ENCODE data around the gene KRTAP3-2. TPM values are rescaled to one million over a fixed set of nuclear protein-coding genes. Genes with fewer than 3 reads are reported as not detected.

The KRTAP3-2 gene
- polyA plus RNA-seq, 3 donors, result not detected

Other genes with a start within 250 kb of the KRTAP3-2 start
- under 1 TPM in 1 of 3 donors, not detected in 2; 0.09 TPM for gene KRT25, start 244.6 kb downstream of the KRTAP3-2 start, polyA plus RNA-seq (ENCODE audit: insufficient read length in 3 of 3)
- gene KRT26, start 227.7 kb downstream of the KRTAP3-2 start, polyA plus RNA-seq (ENCODE audit: insufficient read length in 3 of 3), result not detected
- not detected for gene KRT27, start 217.4 kb downstream of the KRTAP3-2 start, polyA plus RNA-seq (ENCODE audit: insufficient read length in 3 of 3)
- gene KRT28, start 199.9 kb downstream of the KRTAP3-2 start, polyA plus RNA-seq (ENCODE audit: insufficient read length in 3 of 3), result not detected
- gene KRT10, start 177.3 kb downstream of the KRTAP3-2 start, polyA plus RNA-seq (ENCODE audit: insufficient read length in 3 of 3), result 10 to 100 TPM; 47.1 to 49.5 (median 48.5) TPM
- gene KRT12, start 132.7 kb downstream of the KRTAP3-2 start, polyA plus RNA-seq (ENCODE audit: insufficient read length in 3 of 3), result not detected
- gene KRT20, start 114.7 kb downstream of the KRTAP3-2 start, polyA plus RNA-seq (ENCODE audit: insufficient read length in 3 of 3), result under 1 TPM in 2 of 3 donors, not detected in 1; 0.11 to 0.19 TPM
- 1 to 10 TPM in 1 of 3 donors, under 1 TPM in 2; 0.80 to 1.4 (median 0.94) TPM for gene KRT23, start 62.3 kb downstream of the KRTAP3-2 start, polyA plus RNA-seq (ENCODE audit: insufficient read length in 3 of 3)
- not detected for gene KRT39, start 33.0 kb downstream of the KRTAP3-2 start, polyA plus RNA-seq (ENCODE audit: insufficient read length in 3 of 3)
- gene KRT40, start 15.6 kb downstream of the KRTAP3-2 start, polyA plus RNA-seq (ENCODE audit: insufficient read length in 3 of 3), result not detected
- gene KRTAP3-3, start 5.7 kb downstream of the KRTAP3-2 start, polyA plus RNA-seq (ENCODE audit: insufficient read length in 3 of 3), result not detected
- not detected for gene KRTAP3-1, start 9.2 kb upstream of the KRTAP3-2 start, polyA plus RNA-seq (ENCODE audit: insufficient read length in 3 of 3)
- not detected for gene KRTAP1-5, start 27.3 kb upstream of the KRTAP3-2 start, polyA plus RNA-seq (ENCODE audit: insufficient read length in 3 of 3)
- gene KRTAP1-4, start 30.3 kb upstream of the KRTAP3-2 start, polyA plus RNA-seq (ENCODE audit: insufficient read length in 3 of 3), result not detected
- not detected for gene KRTAP1-3, start 35.0 kb upstream of the KRTAP3-2 start, polyA plus RNA-seq (ENCODE audit: insufficient read length in 3 of 3)
- gene KRTAP1-1, start 41.5 kb upstream of the KRTAP3-2 start, polyA plus RNA-seq (ENCODE audit: insufficient read length in 3 of 3), result not detected
- not detected for gene KRTAP2-1, start 47.4 kb upstream of the KRTAP3-2 start, polyA plus RNA-seq (ENCODE audit: insufficient read length in 3 of 3)
- gene KRTAP2-2, start 55.3 kb upstream of the KRTAP3-2 start, polyA plus RNA-seq (ENCODE audit: insufficient read length in 3 of 3), result not detected
- gene KRTAP2-3, start 60.2 kb upstream of the KRTAP3-2 start, polyA plus RNA-seq (ENCODE audit: insufficient read length in 3 of 3), result not detected
- not detected for gene KRTAP2-4, start 66.0 kb upstream of the KRTAP3-2 start, polyA plus RNA-seq (ENCODE audit: insufficient read length in 3 of 3)
- gene KRTAP4-7, start 84.2 kb upstream of the KRTAP3-2 start, polyA plus RNA-seq (ENCODE audit: insufficient read length in 3 of 3), result not detected
- not detected for gene KRTAP4-8, start 98.2 kb upstream of the KRTAP3-2 start, polyA plus RNA-seq (ENCODE audit: insufficient read length in 3 of 3)
- not detected for gene KRTAP4-16, start 102.3 kb upstream of the KRTAP3-2 start, polyA plus RNA-seq (ENCODE audit: insufficient read length in 3 of 3)
- gene KRTAP4-9, start 105.5 kb upstream of the KRTAP3-2 start, polyA plus RNA-seq (ENCODE audit: insufficient read length in 3 of 3), result not detected
- gene KRTAP4-11, start 118.5 kb upstream of the KRTAP3-2 start, polyA plus RNA-seq (ENCODE audit: insufficient read length in 3 of 3), result not detected
- not detected for gene KRTAP4-12, start 124.3 kb upstream of the KRTAP3-2 start, polyA plus RNA-seq (ENCODE audit: insufficient read length in 3 of 3)
- not detected for gene KRTAP4-6, start 140.6 kb upstream of the KRTAP3-2 start, polyA plus RNA-seq (ENCODE audit: insufficient read length in 3 of 3)
- not detected for gene KRTAP4-5, start 149.9 kb upstream of the KRTAP3-2 start, polyA plus RNA-seq (ENCODE audit: insufficient read length in 3 of 3)
- gene KRTAP4-4, start 160.8 kb upstream of the KRTAP3-2 start, polyA plus RNA-seq (ENCODE audit: insufficient read length in 3 of 3), result not detected
- not detected for gene KRTAP4-3, start 168.3 kb upstream of the KRTAP3-2 start, polyA plus RNA-seq (ENCODE audit: insufficient read length in 3 of 3)
- gene KRTAP4-2, start 178.3 kb upstream of the KRTAP3-2 start, polyA plus RNA-seq (ENCODE audit: insufficient read length in 3 of 3), result not detected
- gene KRTAP4-1, start 185.0 kb upstream of the KRTAP3-2 start, polyA plus RNA-seq (ENCODE audit: insufficient read length in 3 of 3), result not detected
- not detected for gene KRTAP9-1, start 190.0 kb upstream of the KRTAP3-2 start, polyA plus RNA-seq (ENCODE audit: insufficient read length in 3 of 3)
- not detected for gene KRTAP9-2, start 226.7 kb upstream of the KRTAP3-2 start, polyA plus RNA-seq (ENCODE audit: insufficient read length in 3 of 3)
- gene KRTAP9-3, start 232.5 kb upstream of the KRTAP3-2 start, polyA plus RNA-seq (ENCODE audit: insufficient read length in 3 of 3), result not detected
- not detected for gene KRTAP9-8, start 238.1 kb upstream of the KRTAP3-2 start, polyA plus RNA-seq (ENCODE audit: insufficient read length in 3 of 3)
- not detected for gene KRTAP9-4, start 249.8 kb upstream of the KRTAP3-2 start, polyA plus RNA-seq (ENCODE audit: insufficient read length in 3 of 3)